ENCODE measurements around the gene ALOXE3. TPM values are rescaled to one million over a fixed set of nuclear protein-coding genes. Genes with fewer than 3 reads are reported as not detected.
A peak's percentile ranks its signal among the peaks of the same experiment; 100 is the strongest.

The ALOXE3 gene
- total and polyA plus RNA-seq, 2 donors from 2014 or later, result not detected

- Histone ChIP-seq H3K4me3 (ENCODE audit: low read length in 3 of 3) (no peak overlapping the region), H3K9me3 (ENCODE audit: control insufficient read depth in 2 of 3, insufficient read depth in 1 of 3, low read length in 3 of 3) (no peaks in the 10 kb centered on the region), H3K36me3 (ENCODE audit: control insufficient read depth in 2 of 3, insufficient read depth in 3 of 3, low read length in 3 of 3) (peaks cover 2 to 11% (median 2%) of the 10 kb centered on the region in 3 donors), H3K4me1 (ENCODE audit: control insufficient read depth in 2 of 3, insufficient read depth in 2 of 3, low read depth in 1 of 3, low read length in 3 of 3) (peaks cover 0 to 24% (median 22%) of the 10 kb centered on the region in 3 donors), H3K27ac (ENCODE audit: low read depth in 2 of 2, low read length in 2 of 2) (peak overlapping the region in 1 of 2 donors; percentile 86), H3K9ac (ENCODE audit: low read length in 3 of 3) (no peak overlapping the region), H3K27me3 (ENCODE audit: control insufficient read depth, insufficient read depth, low read length) (no peaks in the 10 kb centered on the region)
- TF ChIP-seq CTCF (IDR thresholded peaks at IDR 0.05; ENCODE audit: borderline replicate concordance, extremely low read depth, insufficient read depth), result no peak
- intact Hi-C loops (cut with DNase I), result no loop called here
- peak in 1 of 5 donors; percentile 56 for DNase-seq
- no peak for FAIRE-seq
Observed at GRCh38 chr17:8164815-8165131, 46.5 kb upstream of the ALOXE3 start.

GRCh38 chr17:8163978-8164814, 45.9 kb upstream of the ALOXE3 start:
- Histone ChIP-seq H3K27me3 (ENCODE audit: control insufficient read depth, insufficient read depth, low read length) (no peaks in the 10 kb centered on the region), H3K27ac (ENCODE audit: low read depth in 2 of 2, low read length in 2 of 2) (peak overlapping the region in 1 of 2 donors; percentile 86), H3K9ac (ENCODE audit: low read length in 3 of 3) (peak overlapping the region in 1 of 3 donors; percentile 12), H3K4me3 (ENCODE audit: low read length in 3 of 3) (no peak overlapping the region), H3K4me1 (ENCODE audit: control insufficient read depth in 2 of 3, insufficient read depth in 2 of 3, low read depth in 1 of 3, low read length in 3 of 3) (peaks cover 0 to 24% (median 22%) of the 10 kb centered on the region in 3 donors), H3K9me3 (ENCODE audit: control insufficient read depth in 2 of 3, insufficient read depth in 1 of 3, low read length in 3 of 3) (no peaks in the 10 kb centered on the region), H3K36me3 (ENCODE audit: control insufficient read depth in 2 of 3, insufficient read depth in 3 of 3, low read length in 3 of 3) (peaks cover 2 to 14% (median 2%) of the 10 kb centered on the region in 3 donors)
- TF ChIP-seq CTCF (IDR thresholded peaks at IDR 0.05; ENCODE audit: borderline replicate concordance, extremely low read depth, insufficient read depth), result no peak
- DNase-seq (peak; percentile 90 to 94 (median 91)), FAIRE-seq (no peak)
- intact Hi-C loops (cut with DNase I), result no loop called here

GRCh38 chr17:8162997-8163977, 45.0 kb upstream of the ALOXE3 start:
- TF ChIP-seq CTCF (IDR thresholded peaks at IDR 0.05; ENCODE audit: borderline replicate concordance, extremely low read depth, insufficient read depth), result no peak
- DNase-seq (peak; percentile 63 to 88 (median 78)), FAIRE-seq (no peak)
- Histone ChIP-seq H3K9ac (ENCODE audit: low read length in 3 of 3) (peak overlapping the region; percentile 19 to 84 (median 27)), H3K36me3 (ENCODE audit: control insufficient read depth in 2 of 3, insufficient read depth in 3 of 3, low read length in 3 of 3) (peaks cover 2 to 14% (median 2%) of the 10 kb centered on the region in 3 donors), H3K9me3 (ENCODE audit: control insufficient read depth in 2 of 3, insufficient read depth in 1 of 3, low read length in 3 of 3) (no peaks in the 10 kb centered on the region), H3K4me3 (ENCODE audit: low read length in 3 of 3) (peak overlapping the region in 2 of 3 donors; percentile 38 to 57), H3K27me3 (ENCODE audit: control insufficient read depth, insufficient read depth, low read length) (no peaks in the 10 kb centered on the region), H3K27ac (ENCODE audit: low read depth in 2 of 2, low read length in 2 of 2) (peak overlapping the region; percentile 96 to 99), H3K4me1 (ENCODE audit: control insufficient read depth in 2 of 3, insufficient read depth in 2 of 3, low read depth in 1 of 3, low read length in 3 of 3) (peaks cover 0 to 29% (median 22%) of the 10 kb centered on the region in 3 donors)
- intact Hi-C loops (cut with DNase I), result no loop called here
